Measurements from ENCODE around the gene HMOX2. TPM values are rescaled to one million over a fixed set of nuclear protein-coding genes. Genes with fewer than 3 reads are reported as not detected.

The HMOX2 gene
- polyA plus RNA-seq, 1 donor (not counting 4 experiments of a cell fraction or from before 2014, with no cell fraction given), result 167 TPM

- H3K9ac ChIP-seq (ENCODE audit: control insufficient read depth, extremely low read depth, insufficient read depth, low read length), result no peak overlapping the region
- H3K4me1 ChIP-seq (ENCODE audit: control insufficient read depth, extremely low read depth, insufficient read depth, low read length), result no peaks in the 10 kb centered on the region
- DNase-seq (ENCODE audit: low read depth, low spot score) (no peak), FAIRE-seq (no peak)
- no peaks in the 10 kb centered on the region for H3K79me2 ChIP-seq (ENCODE audit: control insufficient read depth, insufficient read depth, low read length)
- H3K27ac ChIP-seq (ENCODE audit: control insufficient read depth, insufficient read depth, low read length), result no peak overlapping the region
- H3K27me3 ChIP-seq (ENCODE audit: control insufficient read depth, extremely low read depth, insufficient read depth, low read length), result no peaks in the 10 kb centered on the region
- dilution Hi-C loops (cut with MboI; ENCODE audit: extremely low pct_ligation_motif_present, low sequenced_read_pairs), result no loop called here
- H3K9me3 ChIP-seq (ENCODE audit: control insufficient read depth, low read depth, low read length), result no peaks in the 10 kb centered on the region
- no peak overlapping the region for H2AFZ ChIP-seq (ENCODE audit: control insufficient read depth, low read length)
- no peak overlapping the region for H3K4me3 ChIP-seq (ENCODE audit: control insufficient read depth in 2 of 3, extremely low read depth in 1 of 3, insufficient read depth in 2 of 3, low read depth in 1 of 3, low read length in 3 of 3)
- H3K9me1 ChIP-seq (ENCODE audit: control insufficient read depth, extremely low read depth, insufficient read depth, low read length), result no peaks in the 10 kb centered on the region
- peaks cover 4% of the 10 kb centered on the region for H4K20me1 ChIP-seq (ENCODE audit: control insufficient read depth, extremely low read depth, insufficient read depth, low read length)
- no peak overlapping the region for H3K4me2 ChIP-seq (ENCODE audit: control insufficient read depth, extremely low read depth, insufficient read depth, low read depth, low read length)
- TF ChIP-seq, protein P1, sequence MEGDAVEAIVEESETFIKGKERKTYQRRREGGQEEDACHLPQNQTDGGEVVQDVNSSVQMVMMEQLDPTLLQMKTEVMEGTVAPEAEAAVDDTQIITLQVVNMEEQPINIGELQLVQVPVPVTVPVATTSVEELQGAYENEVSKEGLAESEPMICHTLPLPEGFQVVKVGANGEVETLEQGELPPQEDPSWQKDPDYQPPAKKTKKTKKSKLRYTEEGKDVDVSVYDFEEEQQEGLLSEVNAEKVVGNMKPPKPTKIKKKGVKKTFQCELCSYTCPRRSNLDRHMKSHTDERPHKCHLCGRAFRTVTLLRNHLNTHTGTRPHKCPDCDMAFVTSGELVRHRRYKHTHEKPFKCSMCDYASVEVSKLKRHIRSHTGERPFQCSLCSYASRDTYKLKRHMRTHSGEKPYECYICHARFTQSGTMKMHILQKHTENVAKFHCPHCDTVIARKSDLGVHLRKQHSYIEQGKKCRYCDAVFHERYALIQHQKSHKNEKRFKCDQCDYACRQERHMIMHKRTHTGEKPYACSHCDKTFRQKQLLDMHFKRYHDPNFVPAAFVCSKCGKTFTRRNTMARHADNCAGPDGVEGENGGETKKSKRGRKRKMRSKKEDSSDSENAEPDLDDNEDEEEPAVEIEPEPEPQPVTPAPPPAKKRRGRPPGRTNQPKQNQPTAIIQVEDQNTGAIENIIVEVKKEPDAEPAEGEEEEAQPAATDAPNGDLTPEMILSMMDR (optimal IDR thresholded peaks at IDR 0.05 in 1 of 3, IDR thresholded peaks at IDR 0.05 in 1 of 3, conservative IDR thresholded peaks at IDR 0.05 in 1 of 3; ENCODE audit: extremely low read depth in 1 of 3, insufficient read depth in 2 of 3, low read length in 3 of 3), result no peak
- TF ChIP-seq EZH2 (IDR thresholded peaks at IDR 0.05; ENCODE audit: low read length), result no peak
- H3K36me3 ChIP-seq (ENCODE audit: control insufficient read depth in 2 of 2, extremely low read depth in 1 of 2, insufficient read depth in 2 of 2, low read length in 2 of 2), result peaks cover 39 to 46% of the 10 kb centered on the region in 2 experiments
These were observed 20.2 kb upstream of the HMOX2 start for GRCh38 chr16:4455951-4456350.

- dilution Hi-C loops (cut with MboI; ENCODE audit: extremely low pct_ligation_motif_present, low sequenced_read_pairs), result no loop called here
- H3K4me2 ChIP-seq (ENCODE audit: control insufficient read depth, extremely low read depth, insufficient read depth, low read depth, low read length), result no peak overlapping the region
- no peak overlapping the region for H3K9ac ChIP-seq (ENCODE audit: control insufficient read depth, extremely low read depth, insufficient read depth, low read length)
- peaks cover 17% of the 10 kb centered on the region for H3K4me1 ChIP-seq (ENCODE audit: control insufficient read depth, extremely low read depth, insufficient read depth, low read length)
- no peak for FAIRE-seq
- H3K9me1 ChIP-seq (ENCODE audit: control insufficient read depth, extremely low read depth, insufficient read depth, low read length), result no peaks in the 10 kb centered on the region
- H3K4me3 ChIP-seq (ENCODE audit: control insufficient read depth in 2 of 3, extremely low read depth in 1 of 3, insufficient read depth in 2 of 3, low read depth in 1 of 3, low read length in 3 of 3), result no peak overlapping the region
- no peak for DNase-seq (ENCODE audit: low read depth, low spot score)
- H3K36me3 ChIP-seq (ENCODE audit: control insufficient read depth in 2 of 2, extremely low read depth in 1 of 2, insufficient read depth in 2 of 2, low read length in 2 of 2), result peaks cover 24 to 32% of the 10 kb centered on the region in 2 experiments
- no peak overlapping the region for H3K27ac ChIP-seq (ENCODE audit: control insufficient read depth, insufficient read depth, low read length)
- TF ChIP-seq, protein P1 (optimal IDR thresholded peaks at IDR 0.05 in 1 of 3, IDR thresholded peaks at IDR 0.05 in 1 of 3, conservative IDR thresholded peaks at IDR 0.05 in 1 of 3; ENCODE audit: extremely low read depth in 1 of 3, insufficient read depth in 2 of 3, low read length in 3 of 3), result no peak
- no peak for TF ChIP-seq EZH2 (IDR thresholded peaks at IDR 0.05; ENCODE audit: low read length)
- H4K20me1 ChIP-seq (ENCODE audit: control insufficient read depth, extremely low read depth, insufficient read depth, low read length), result no peaks in the 10 kb centered on the region
- H2AFZ ChIP-seq (ENCODE audit: control insufficient read depth, low read length), result no peak overlapping the region
- H3K9me3 ChIP-seq (ENCODE audit: control insufficient read depth, low read depth, low read length), result no peaks in the 10 kb centered on the region
- no peaks in the 10 kb centered on the region for H3K79me2 ChIP-seq (ENCODE audit: control insufficient read depth, insufficient read depth, low read length)
- H3K27me3 ChIP-seq (ENCODE audit: control insufficient read depth, extremely low read depth, insufficient read depth, low read length), result no peaks in the 10 kb centered on the region
These were observed 15.3 kb upstream of the HMOX2 start for GRCh38 chr16:4460936-4461249.
